DND-41 (cell line): ENCODE measurements around the gene MIAT.

Experiments used
- EZH2 ChIP-seq: IDR thresholded peaks from 3 replicates; pipeline ENCODE4 v1.6.1; 2012; ENCODE audit warnings: borderline replicate concordance, low read depth, mild to moderate bottlenecking, moderate library complexity, low read length, inconsistent platforms; ENCODE audit not compliant: severe bottlenecking
- TF ChIP-seq, protein P1 (sequence below): IDR thresholded peaks from 2 replicates; pipeline ENCODE4 v1.5.1; 2012; ENCODE audit warnings: borderline replicate concordance, low read length, moderate library complexity, mild to moderate bottlenecking; ENCODE audit not compliant: poor library complexity, severe bottlenecking; ENCODE audit errors: extremely low read depth

DNA sequence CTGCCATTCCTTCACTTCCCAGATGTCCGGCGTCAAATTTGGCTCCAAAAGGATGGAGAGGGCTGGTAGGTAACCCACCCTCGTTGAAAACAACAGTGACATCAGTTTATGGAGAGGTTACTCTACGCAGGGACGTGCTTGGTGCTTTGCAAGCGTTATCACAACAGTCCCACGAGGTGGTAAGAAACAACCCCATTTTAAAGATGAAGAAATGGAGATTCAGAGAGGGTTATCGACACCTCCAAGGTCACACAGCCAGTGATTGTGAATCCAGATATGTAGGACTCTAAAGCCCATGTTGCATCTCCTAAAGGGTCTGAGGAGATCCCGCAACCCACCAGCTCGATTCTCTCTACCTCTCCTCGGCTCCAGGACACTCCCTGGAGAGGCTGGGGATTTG is 773 bp downstream of the MIAT start:
- TF ChIP-seq, protein P1, sequence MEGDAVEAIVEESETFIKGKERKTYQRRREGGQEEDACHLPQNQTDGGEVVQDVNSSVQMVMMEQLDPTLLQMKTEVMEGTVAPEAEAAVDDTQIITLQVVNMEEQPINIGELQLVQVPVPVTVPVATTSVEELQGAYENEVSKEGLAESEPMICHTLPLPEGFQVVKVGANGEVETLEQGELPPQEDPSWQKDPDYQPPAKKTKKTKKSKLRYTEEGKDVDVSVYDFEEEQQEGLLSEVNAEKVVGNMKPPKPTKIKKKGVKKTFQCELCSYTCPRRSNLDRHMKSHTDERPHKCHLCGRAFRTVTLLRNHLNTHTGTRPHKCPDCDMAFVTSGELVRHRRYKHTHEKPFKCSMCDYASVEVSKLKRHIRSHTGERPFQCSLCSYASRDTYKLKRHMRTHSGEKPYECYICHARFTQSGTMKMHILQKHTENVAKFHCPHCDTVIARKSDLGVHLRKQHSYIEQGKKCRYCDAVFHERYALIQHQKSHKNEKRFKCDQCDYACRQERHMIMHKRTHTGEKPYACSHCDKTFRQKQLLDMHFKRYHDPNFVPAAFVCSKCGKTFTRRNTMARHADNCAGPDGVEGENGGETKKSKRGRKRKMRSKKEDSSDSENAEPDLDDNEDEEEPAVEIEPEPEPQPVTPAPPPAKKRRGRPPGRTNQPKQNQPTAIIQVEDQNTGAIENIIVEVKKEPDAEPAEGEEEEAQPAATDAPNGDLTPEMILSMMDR = no peak
- TF ChIP-seq EZH2 = no peak
